NCI-H524 treated with DMSO at 0.1 percent for 48 hours (cell line): ENCODE results near the gene YWHAQ.
A peak's percentile ranks its signal among the peaks of the same experiment; 100 is the strongest.
"Not testable (repeated sequence)": the region's sequence is repeated elsewhere in the genome, so short reads cannot be mapped to it uniquely, and the experiment has no call there.

Source experiments
- DNase-seq: peaks from one replicate; lab custom pipeline; 2025; lab: John Stamatoyannopoulos, UW

The YWHAQ gene

DNA sequence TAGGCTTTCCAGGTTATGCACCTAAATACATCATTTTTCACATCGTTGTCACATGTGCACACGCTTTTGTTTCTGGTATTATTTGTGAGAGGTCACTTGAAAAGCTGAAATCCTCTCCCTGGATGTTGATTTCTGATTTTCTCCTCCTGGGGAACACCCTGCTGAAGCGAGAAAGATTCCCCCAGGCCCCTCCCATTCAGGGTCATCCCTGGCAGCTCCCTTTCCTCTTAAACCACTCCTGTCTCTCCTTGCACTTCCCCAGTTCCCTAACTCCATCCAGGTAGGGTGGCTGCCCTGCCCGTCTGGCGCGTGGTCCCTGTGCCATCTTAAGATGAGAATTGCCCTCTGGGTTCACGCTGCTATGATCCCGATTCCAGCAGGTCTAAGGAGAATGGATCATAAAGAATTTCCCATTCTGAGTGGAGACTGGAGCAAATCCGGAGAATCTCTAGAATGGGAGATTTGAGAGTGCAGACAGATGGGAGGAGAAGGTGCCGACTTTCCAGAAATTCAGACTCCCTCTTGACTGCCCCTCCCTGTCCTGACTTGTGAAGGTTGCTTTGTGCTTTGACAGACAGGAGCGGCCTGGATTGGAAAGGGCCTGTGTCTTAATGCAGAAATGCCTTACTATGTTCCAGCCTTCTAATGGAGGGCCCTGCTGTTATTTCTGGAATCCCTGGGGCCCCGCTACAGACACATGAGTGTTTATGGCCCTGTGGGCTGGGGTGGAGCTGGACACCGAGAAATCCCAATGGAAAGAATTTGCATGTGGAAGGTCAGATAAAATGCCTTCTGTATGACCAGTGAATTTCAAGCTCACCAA lies 1.3 kb upstream of the YWHAQ start:
- DNase-seq = no peak

DNA sequence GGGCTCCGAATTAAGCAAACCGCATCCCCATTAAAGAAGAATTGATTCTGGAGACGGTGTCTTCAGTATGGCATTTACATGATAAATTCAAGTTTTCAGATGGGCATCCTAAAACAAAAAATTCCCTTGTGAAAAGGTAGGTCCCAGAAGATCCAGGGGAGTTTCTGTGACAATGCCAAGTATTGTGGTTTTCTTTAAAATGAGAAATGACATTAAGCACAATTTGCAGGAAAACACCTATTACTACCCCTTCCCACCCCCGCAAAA lies 689 bp upstream of the YWHAQ start:
- DNase-seq = no peak

DNA sequence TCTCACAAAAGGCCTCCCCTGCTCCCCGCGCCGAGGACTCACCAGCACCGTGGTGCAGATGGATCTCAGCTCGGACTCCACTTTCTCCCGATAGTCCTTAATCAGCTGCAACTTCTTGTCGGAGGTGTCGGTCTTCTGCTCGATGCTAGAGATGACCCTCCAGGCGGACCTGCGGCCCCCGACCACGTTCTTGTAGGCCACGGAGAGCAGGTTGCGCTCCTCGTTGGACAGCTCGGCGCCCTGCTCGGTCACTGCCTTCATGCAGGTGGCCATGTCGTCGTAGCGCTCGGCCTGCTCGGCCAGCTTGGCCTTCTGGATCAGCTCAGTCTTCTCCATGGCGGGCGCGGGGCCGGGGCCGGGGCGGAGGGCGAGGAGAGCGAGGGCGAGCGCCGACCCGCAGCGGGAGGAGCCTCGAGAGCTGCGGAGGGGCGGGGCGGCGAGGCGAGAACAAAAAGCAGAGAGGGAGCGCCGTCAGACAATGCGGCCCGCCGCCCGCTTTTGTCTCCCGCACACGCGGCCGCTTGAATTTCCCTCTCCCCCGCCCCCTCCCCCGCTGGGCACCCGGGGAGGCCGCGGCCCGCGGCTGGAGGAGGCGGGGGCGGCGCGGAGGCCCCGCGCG lies 571 bp downstream of the YWHAQ start:
- peak; percentile 22 for DNase-seq

DNA sequence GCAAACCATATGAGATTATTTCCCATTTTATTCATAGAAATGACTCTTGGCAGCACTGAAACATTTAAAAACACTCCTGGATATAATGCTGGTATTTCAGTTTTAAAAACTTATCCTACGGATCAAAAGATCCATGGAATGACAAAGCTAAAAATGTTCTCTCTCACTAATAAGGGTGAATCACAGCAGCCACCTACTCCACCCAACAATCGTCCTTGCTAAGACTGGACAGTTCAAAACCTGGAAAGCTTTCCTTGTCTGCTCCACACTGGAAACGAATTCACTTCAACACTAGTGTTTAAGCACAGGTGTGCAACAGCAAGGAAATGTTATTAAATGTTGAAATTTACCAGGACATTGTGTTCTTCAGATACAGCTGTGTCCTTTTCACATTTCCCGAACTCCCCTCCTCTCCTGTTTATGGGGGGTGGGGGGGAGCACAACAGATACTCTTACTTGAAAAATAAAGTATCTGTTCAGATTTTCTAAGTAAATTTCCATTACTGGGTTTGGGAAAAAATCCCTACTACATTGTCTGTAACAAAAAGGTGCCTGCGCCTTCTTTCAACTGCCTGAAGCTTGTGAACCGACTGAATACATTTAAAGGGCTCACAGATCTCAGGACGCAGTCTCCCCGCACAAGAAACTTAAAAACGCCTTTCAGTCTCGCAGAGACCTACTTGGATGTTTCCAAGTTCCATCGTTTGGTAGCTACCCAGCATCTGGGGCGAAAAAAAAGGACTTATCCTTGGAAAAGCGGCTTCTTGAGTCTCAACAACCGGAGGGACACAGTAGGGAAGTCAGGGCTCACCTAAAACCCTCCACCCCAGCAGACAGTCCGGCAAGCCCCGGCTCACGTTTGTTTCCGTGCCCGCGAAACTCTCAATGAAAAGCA lies 1.3 kb downstream of the YWHAQ start:
- DNase-seq = no peak

DNA sequence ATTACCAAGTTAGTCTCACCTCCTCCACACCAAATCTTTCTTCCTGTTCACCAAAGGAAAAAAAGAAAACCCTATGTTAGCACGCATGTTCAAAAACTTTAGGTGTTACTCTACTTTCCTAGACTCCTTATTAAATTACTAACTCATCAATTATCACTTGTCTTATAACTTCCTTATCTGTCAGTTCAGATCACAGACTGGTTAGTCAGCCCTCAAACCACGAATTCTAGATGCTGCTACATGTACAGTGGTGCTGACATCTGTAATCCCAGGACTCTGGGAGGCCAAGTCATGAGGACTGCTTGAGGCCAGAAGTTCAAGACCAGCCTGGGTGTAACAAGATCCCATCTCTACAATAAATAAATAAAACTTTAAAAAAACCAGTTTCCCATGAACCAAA lies 3.5 kb downstream of the YWHAQ start:
- no peak for DNase-seq

DNA sequence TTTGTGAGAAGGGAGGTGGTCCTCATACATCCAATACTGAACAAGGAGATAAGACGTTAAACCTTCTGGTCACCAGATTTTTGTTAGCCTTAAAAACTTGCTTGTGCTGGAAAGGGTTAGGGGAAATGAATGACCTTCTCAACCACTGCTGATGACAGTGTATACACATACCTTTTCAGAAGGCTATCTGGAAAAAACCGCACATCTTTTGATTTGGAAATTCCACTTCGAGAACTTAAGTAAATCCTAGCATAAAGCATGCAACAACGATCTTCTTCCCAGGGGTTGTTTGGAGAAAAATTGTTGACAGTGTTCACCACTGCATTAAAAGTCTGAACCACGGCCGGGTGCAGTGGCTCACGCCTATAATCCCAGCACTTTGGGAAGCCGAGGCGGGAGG lies 7.6 kb downstream of the YWHAQ start:
- DNase-seq = no peak

DNA sequence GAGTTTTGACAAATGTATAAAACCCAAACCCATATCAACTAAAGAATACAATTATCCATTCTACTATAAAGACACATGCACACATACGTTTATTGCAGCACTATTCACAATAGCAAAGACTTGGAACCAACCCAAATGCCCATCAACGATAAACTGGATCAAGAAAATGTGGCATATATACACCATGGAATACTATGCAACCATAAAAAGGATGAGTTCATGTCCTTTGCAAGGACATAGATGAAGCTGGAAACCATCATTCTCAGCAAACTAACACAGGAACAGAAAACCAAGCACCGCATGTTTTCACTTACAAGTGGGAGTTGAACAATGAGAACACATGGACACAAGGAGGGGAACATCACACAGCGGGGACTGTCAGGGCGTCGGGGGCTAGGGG lies 9.1 kb downstream of the YWHAQ start:
- DNase-seq = not testable (repeated sequence)

DNA sequence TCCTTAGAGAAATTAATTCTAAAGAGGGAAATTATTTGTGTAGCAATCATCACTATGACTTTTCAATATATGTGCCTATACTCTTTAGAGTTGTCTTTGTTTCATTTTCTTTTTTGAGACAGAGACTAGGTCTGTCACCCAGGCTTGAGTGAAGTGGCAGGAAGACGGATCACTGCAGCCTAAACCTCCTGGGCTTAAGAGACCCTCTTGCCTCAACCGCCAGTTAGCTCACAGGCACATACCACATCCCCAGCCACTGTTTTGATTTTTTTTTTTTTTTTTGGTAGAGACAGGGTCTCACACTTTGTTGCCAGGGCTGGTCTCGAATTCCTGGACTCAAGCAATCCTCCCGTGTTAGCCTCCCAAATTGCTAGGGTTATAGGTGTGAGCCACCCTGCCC lies 12.4 kb downstream of the YWHAQ start:
- no peak for DNase-seq

DNA sequence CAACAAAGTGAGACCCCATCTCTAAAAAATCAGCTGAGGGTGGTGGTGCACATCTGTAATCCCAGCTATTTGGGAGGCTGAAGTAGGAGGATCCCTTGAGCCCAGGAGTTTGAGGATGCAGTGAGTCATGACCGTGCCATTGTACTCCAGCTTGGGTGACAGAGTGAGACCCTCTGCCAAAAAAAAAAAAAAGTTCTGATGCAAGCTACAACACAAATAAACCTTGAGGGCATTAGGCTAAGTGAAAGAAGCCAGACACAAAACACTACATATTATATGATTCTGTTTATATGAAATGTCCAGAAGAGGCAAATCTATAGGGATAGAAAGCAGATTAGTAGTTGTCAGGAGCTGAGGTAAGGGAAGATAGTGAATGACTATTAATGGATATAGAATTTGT lies 13.0 kb downstream of the YWHAQ start:
- no peak for DNase-seq

DNA sequence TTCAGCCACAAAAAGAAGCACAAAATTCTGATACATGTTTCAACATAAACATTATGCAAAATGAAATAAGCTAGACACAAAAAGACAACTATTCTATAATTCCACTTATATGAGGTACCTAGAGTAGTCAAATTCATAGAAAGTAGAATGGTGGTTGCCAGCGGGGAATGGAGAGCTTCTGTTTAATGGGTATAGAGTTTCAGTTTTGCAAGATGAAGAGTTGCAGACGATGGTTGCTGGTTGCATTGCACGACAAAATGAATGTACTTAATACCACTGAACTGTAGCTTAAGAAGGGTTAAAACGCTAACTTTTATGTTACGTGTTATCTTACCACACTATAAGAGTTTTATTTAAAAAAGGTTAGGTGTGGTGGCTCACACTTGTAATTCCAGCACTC lies 13.5 kb downstream of the YWHAQ start:
- no peak for DNase-seq

DNA sequence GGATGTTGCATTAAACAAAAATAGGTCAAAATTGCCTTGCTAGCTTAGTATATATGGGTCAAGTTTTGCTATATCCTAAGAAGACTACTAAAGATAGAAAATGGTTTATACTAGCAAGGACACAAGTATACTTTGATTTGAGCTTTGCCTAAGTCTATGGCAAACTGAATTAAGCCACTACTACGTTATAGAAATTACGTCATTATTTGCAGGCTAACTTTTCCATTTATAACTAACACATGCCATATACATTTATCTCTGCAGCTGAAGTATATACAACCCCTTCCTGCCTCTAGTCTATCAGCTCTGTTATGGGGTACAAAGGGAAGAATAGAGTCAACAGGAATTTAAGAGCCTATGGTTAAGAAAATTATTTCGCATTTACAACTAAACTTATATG lies 16.2 kb downstream of the YWHAQ start:
- no peak for DNase-seq

DNA sequence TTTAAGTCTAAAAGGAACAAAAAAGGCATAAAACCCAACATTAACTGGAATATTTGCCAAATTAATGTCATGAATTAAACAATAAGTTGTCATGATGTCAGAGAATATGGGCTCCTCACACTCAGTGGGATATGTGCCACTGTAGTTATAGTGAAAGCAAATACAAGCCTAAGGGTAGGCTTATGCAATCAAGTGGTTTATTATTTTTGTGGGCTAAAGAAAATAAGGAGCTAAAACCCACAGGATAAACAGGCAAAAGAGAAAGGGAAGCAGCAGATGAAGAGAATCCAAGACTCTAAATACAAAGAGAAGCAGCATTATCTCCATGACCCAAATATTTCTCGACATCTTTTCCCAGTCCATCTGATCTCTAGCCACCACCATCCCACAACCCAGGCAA lies 17.5 kb downstream of the YWHAQ start:
- DNase-seq = no peak

DNA sequence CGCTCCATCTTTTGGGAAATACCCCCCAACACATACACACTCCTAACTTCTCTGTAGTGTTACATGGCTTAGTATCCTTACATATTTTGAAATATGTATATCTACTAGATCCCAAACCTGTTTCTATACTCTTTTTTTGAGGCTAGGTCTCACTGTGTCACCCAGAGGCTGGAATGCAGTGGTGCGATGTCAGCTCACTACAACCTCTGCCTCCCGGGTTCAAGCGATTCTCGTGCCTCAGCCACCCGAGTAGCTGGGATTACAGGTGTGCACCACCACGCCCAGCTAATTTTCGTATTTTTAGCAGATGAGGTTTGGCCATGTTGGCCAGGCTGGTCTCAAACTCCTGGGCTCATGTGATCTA lies 19.3 kb downstream of the YWHAQ start:
- DNase-seq = not testable (repeated sequence)

DNA sequence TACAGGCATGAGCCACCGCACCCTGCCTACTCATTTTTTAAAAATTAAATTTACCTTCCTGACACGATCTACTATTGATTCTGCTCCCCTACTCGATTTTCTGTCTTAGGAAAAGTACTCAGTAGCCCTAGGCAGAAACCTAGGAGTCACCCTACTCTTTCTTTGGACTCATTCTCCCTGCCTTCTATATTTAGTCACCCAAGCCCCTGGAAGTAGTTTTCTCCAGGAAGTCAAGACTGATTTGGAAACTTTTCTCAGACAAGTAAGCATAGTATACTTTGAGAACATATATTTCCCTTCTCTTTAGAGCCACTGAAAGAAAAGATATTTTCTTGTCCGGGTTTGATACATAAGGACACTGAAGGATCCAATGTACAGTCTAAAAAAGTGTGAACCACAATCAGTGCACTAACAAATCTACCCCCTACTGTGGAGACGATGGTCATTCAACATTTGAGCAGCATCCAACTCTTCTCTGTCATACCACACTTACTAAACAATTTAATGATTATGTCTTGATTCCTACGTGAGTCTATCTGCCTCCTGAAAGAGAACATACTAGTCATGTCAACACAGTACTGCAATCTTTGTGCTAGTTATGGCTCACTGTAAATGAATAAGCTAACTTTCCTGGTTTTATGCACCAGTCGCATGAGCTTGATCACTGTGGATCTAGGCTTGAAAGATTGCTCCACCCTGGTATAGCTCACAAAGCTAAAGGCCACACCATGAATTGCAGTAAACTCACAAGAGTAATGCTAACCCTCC lies 19.8 kb downstream of the YWHAQ start:
- no peak for DNase-seq

DNA sequence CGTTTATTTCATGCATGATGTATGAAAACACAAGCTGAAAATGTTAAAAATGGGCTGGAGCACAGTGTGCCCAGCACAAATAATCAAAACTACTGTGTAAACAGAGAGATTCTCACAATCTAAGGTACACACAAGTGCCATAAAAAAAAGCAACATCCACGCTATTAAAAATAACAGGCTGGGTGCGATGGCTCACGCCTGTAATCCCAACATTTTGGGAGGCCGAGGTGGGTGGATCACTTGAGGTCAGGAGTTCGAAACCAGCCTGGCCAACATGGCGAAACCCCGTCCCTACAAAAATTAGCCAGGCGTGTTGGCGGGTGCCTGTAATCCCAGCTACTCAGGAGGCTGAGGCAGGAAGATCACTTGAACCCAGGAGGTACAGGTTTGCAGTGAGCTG lies 22.3 kb downstream of the YWHAQ start:
- DNase-seq = not testable (repeated sequence)

DNA sequence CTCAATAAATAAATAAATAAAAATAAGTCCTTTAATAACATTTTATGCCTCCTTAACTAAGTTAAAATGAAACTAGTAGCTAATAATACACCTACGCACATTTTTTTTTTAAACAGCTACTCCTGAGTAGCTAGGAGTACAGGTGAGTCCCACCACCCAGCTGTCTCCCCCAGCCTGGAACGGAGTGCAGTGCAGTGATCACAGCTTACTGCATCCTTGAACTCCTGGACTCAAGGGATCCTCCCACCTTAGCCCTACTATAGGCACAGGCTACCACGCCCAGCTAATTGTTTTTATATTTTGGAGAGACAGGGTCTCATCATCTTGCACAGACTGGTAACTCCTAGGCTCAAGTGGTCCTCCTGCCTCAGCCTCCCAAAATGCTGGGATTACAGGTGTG lies 28.4 kb downstream of the YWHAQ start:
- DNase-seq = no peak

DNA sequence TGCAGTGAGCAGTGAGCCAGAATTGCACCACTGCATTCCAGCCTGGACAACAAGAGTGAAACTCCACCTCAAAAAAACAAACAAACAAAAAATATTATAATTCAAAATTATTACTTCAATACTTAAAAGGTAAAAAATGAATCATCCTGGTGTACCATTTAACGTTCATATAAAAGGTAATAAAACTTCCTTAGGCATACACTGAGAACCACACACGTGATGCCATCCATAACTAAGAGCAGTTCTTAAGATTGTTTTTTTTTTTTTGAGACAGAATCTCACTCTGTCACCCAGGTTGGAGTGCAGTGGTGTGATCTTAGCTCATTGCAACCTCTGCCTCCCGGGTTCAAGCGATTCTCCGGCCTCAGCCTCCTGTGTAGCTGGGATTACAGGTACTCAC lies 29.4 kb downstream of the YWHAQ start:
- no peak for DNase-seq

DNA sequence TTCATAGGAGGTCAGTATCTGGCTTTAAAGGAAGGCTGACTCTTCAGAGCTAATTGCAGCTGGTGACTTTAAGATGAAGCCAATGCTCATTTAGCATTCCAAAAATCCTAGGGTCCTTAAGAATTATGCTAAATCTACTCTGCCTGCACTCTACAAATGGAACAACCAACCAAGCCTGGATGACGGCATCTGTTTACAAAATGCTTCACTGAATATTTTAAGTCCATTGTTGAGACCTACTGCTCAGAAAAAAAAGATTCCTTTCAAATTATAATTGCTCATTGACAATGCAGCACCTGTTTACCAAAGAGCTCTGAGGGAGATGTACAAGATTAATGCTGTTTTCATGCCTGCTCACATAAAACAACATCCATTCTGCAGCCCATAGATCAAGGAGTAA lies 31.4 kb downstream of the YWHAQ start:
- no peak for DNase-seq

DNA sequence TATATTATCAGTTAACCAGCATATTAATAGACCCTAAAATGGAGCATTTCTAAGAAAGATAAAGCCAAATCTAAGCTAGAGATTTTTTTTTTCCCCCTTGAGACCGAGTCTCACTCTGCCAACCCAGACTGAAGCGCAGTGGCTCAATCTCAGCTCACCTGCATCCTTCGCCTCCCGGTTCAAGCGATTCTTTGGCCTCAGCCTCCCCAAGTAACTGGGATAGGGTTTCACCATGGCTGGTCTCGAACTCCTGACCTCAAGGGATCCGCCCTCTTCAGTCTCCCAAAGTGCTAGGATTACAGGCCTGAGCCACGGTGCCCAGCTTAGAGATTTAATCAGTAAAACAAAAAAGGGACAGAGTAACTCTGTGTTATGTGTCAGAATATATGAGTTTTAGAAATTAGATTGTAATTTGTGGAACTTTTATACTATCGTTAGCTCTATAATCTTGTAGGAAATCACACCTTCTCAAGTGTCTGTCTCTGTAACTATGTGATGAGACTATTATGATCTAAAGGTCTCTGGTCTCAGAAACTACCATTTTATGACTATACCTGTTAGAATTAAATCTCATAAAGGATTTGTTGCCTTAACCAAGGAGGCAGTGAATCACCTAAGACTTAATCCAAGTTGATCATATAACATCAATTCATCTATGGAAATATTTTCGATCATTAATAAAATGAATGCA lies 34.0 kb downstream of the YWHAQ start:
- DNase-seq = no peak

DNA sequence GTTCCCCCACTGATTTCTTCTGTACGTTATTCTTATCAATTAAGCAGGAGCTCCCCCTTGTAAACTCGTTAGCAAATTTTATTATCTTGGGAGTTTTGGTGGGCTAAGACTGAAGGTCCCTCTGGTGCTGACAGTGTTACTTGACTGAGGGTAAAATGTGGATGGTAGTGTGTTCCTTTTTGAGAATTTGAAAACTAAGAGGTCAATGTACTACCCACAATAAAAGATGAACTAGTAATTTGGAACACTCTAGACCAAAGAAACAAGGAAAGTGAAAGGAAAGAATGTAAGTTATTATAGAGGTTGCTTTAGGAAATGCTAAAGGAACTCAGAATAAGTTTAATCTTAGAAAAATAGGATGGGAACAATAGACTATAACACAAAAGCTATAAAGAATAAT lies 35.1 kb downstream of the YWHAQ start:
- no peak for DNase-seq

DNA sequence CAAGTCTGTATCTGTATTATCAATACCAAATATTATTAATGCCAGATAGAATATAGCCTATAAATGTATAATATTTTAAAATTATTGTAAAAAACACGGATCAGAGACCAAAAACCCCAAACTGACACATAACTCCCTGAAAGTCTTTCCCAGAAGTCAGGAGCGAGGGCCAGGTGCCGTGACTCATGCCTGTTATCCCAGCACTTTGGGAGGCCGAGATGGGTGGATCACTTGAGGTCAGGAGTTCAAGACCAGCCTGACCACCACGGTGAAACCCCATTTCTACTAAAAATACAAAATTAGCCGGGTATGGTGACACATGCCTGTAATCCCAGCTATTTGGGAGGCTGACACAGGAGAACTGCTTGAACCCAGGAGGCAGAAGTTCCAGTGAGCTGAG lies 35.5 kb downstream of the YWHAQ start:
- DNase-seq = not testable (repeated sequence)
